WTC11 (cell line): ENCODE measurements around the gene TBX3. TPM values are rescaled to one million over a fixed set of nuclear protein-coding genes. Genes with fewer than 3 reads are reported as not detected.

Source experiments
- ATAC-seq: fragments of 200-7000 bp; cut with Tn5 transposase; 2 replicates; pipeline ENCODE4 v1.10.0; 2021; ENCODE audit warnings: mild to moderate bottlenecking, moderate library complexity
- CTCF ChIA-PET: fragments of 300-600 bp; sonication (Branson Sonifier 250); formaldehyde crosslinking; loops from one replicate; lab custom pipeline; 2021; ENCODE audit warnings: antibody characterized with exemption; lab: Charles Lee
- POLR2A ChIA-PET: fragments of 350-600 bp; sonication (Branson Sonifier 250); formaldehyde crosslinking; loops from one replicate; lab custom pipeline; 2021; ENCODE audit warnings: antibody characterized with exemption; lab: Charles Lee
- DNase-seq: peaks from one replicate; pipeline ENCODE4 v3.0.0; 2021; ENCODE audit warnings: low spot score
- H3K27ac Mint-ChIP-seq: 2 replicates; pipeline ENCODE4 v1.8.0; 2021; ENCODE audit warnings: mixed read lengths
- H3K27me3 Mint-ChIP-seq: 2 replicates; pipeline ENCODE4 v1.8.0; 2021; ENCODE audit warnings: low read depth, mild to moderate bottlenecking, moderate library complexity, mixed read lengths
- H3K36me3 Mint-ChIP-seq: 2 replicates; pipeline ENCODE4 v1.8.0; 2021; ENCODE audit warnings: mixed read lengths
- H3K4me1 Mint-ChIP-seq: 2 replicates; pipeline ENCODE4 v1.8.0; 2022; ENCODE audit warnings: mixed read lengths
- H3K4me3 Mint-ChIP-seq: 2 replicates; pipeline ENCODE4 v1.8.0; 2021; ENCODE audit warnings: mild to moderate bottlenecking, moderate library complexity, mixed read lengths
- H3K9me3 Mint-ChIP-seq: 2 replicates; pipeline ENCODE4 v1.8.0; 2021; ENCODE audit warnings: mixed read lengths
- ELF4 ChIP-seq: sonication (generic); formaldehyde crosslinking; IDR thresholded peaks from 2 replicates; pipeline ENCODE4 v1.8.1; 2022; ENCODE audit warnings: low read depth, mild to moderate bottlenecking, moderate library complexity, missing genetic modification reagents
- ESRRA ChIP-seq: sonication (generic); formaldehyde crosslinking; IDR thresholded peaks from 2 replicates; pipeline ENCODE4 v1.8.1; 2022; ENCODE audit warnings: mild to moderate bottlenecking, missing genetic modification reagents, borderline replicate concordance
- FOXK1 ChIP-seq: sonication (generic); formaldehyde crosslinking; IDR thresholded peaks from 2 replicates; pipeline ENCODE4 v1.8.0; 2022; ENCODE audit warnings: mild to moderate bottlenecking, moderate library complexity, missing genetic modification reagents
- GABPB1 ChIP-seq: sonication (generic); formaldehyde crosslinking; IDR thresholded peaks from 2 replicates; pipeline ENCODE4 v1.8.1; 2023; ENCODE audit warnings: mild to moderate bottlenecking, missing genetic modification reagents
- GRHL2 ChIP-seq: fragments of 250-450 bp; sonication (Bioruptor Pico); IDR thresholded peaks from 2 replicates; pipeline ENCODE4 v1.8.0; 2022; ENCODE audit warnings: mild to moderate bottlenecking, moderate library complexity; ENCODE audit not compliant: insufficient replicate concordance, severe bottlenecking
- NFE2L1 ChIP-seq: sonication (generic); formaldehyde crosslinking; IDR thresholded peaks from 2 replicates; pipeline ENCODE4 v1.8.1; 2023; ENCODE audit warnings: missing genetic modification reagents
- TEAD1 ChIP-seq: sonication (generic); formaldehyde crosslinking; IDR thresholded peaks from 2 replicates; pipeline ENCODE4 v1.8.0; 2022; ENCODE audit warnings: mild to moderate bottlenecking, missing genetic modification reagents
- ZNF671 ChIP-seq: fragments of 250-450 bp; sonication (Bioruptor Pico); IDR thresholded peaks from 2 replicates; pipeline ENCODE4 v1.8.0; 2021; ENCODE audit warnings: mild to moderate bottlenecking
- total RNA-seq: library from RNA; stranded (reverse); gene quantifications from 3 replicates; pipeline ENCODE4 v1.2.3, GENCODE V29; 2021
- TF ChIP-seq, protein P1 (sequence below): fragments of 250-450 bp; sonication (Bioruptor Pico); IDR thresholded peaks from 2 replicates; pipeline ENCODE4 v1.9.0; 2021; ENCODE audit warnings: mild to moderate bottlenecking
- TF ChIP-seq, protein P2 (sequence below): sonication (generic); formaldehyde crosslinking; IDR thresholded peaks from 2 replicates; pipeline ENCODE4 v1.8.1; 2023; ENCODE audit warnings: mild to moderate bottlenecking, moderate library complexity, missing genetic modification reagents
- TF ChIP-seq, protein P3 (sequence below): sonication (generic); formaldehyde crosslinking; IDR thresholded peaks from 2 replicates; pipeline ENCODE4 v1.8.1; 2023; ENCODE audit warnings: mild to moderate bottlenecking, missing genetic modification reagents
- TF ChIP-seq, protein P4 (sequence below): sonication (generic); formaldehyde crosslinking; IDR thresholded peaks from 2 replicates; pipeline ENCODE4 v1.8.0; 2022; ENCODE audit warnings: mild to moderate bottlenecking, missing genetic modification reagents
- TF ChIP-seq, protein P5 (sequence below): sonication (generic); formaldehyde crosslinking; IDR thresholded peaks from 2 replicates; pipeline ENCODE4 v1.8.1; 2023; ENCODE audit warnings: mild to moderate bottlenecking, missing genetic modification reagents
- TF ChIP-seq, protein P6 (sequence below): sonication (generic); formaldehyde crosslinking; IDR thresholded peaks from 2 replicates; pipeline ENCODE4 v1.8.1; 2022; ENCODE audit warnings: mild to moderate bottlenecking, missing genetic modification reagents, moderate library complexity, borderline replicate concordance
- TF ChIP-seq, protein P7 (sequence below): sonication (generic); formaldehyde crosslinking; IDR thresholded peaks from 2 replicates; pipeline ENCODE4 v1.8.1; 2022; ENCODE audit warnings: mild to moderate bottlenecking, moderate library complexity, missing genetic modification reagents
- TF ChIP-seq, protein P8 (sequence below): sonication (generic); formaldehyde crosslinking; IDR thresholded peaks from 2 replicates; pipeline ENCODE4 v1.8.0; 2023; ENCODE audit warnings: mild to moderate bottlenecking, missing genetic modification reagents

Gene TBX3
- total RNA-seq, 1 experiment from 2014 or later = 2.2 TPM

DNA sequence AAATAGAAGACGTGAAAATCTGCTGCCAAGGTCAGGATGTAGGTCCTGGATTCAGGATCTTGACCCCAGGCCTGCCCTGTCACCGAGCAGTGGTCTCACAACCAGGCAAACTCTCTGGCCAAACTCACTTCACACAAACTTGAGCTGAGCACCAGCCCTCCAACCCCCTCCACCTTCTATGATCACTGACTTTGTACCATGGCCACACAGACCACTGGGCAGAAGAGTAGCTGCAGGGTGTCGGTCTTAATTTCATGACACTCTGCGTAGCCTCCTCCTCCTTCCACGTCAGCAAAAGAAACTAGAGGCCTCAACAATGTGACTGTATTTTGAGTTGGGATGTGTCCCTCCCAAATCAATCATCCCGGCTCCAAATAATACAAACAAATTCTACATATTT lies 7.2 kb upstream of the TBX3 start:
- DNase-seq = no peak
- Mint-ChIP-seq H3K4me3 (no peak overlapping the region), H3K36me3 (no peaks in the 10 kb centered on the region), H3K27ac (no peak overlapping the region), H3K4me1 (peaks cover 68% of the 10 kb centered on the region), H3K27me3 (peaks cover 100% of the 10 kb centered on the region), H3K9me3 (no peaks in the 10 kb centered on the region)
- no peak for ATAC-seq
- TF ChIP-seq, protein P1, sequence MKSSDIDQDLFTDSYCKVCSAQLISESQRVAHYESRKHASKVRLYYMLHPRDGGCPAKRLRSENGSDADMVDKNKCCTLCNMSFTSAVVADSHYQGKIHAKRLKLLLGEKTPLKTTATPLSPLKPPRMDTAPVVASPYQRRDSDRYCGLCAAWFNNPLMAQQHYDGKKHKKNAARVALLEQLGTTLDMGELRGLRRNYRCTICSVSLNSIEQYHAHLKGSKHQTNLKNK (CRISPR knock-in tag) = no peak
- TF ChIP-seq NFE2L1 (CRISPR knock-in tag) (no peak), GRHL2 (no peak), ESRRA (CRISPR knock-in tag) (no peak), TEAD1 (no peak), ZNF671 (no peak), GABPB1 (CRISPR knock-in tag) (no peak), FOXK1 (CRISPR knock-in tag) (no peak), ELF4 (no peak)
- TF ChIP-seq, protein P2, sequence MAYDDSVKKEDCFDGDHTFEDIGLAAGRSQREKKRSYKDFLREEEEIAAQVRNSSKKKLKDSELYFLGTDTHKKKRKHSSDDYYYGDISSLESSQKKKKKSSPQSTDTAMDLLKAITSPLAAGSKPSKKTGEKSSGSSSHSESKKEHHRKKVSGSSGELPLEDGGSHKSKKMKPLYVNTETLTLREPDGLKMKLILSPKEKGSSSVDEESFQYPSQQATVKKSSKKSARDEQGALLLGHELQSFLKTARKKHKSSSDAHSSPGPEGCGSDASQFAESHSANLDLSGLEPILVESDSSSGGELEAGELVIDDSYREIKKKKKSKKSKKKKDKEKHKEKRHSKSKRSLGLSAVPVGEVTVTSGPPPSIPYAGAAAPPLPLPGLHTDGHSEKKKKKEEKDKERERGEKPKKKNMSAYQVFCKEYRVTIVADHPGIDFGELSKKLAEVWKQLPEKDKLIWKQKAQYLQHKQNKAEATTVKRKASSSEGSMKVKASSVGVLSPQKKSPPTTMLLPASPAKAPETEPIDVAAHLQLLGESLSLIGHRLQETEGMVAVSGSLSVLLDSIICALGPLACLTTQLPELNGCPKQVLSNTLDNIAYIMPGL (CRISPR knock-in tag) = no peak
- TF ChIP-seq, protein P3, sequence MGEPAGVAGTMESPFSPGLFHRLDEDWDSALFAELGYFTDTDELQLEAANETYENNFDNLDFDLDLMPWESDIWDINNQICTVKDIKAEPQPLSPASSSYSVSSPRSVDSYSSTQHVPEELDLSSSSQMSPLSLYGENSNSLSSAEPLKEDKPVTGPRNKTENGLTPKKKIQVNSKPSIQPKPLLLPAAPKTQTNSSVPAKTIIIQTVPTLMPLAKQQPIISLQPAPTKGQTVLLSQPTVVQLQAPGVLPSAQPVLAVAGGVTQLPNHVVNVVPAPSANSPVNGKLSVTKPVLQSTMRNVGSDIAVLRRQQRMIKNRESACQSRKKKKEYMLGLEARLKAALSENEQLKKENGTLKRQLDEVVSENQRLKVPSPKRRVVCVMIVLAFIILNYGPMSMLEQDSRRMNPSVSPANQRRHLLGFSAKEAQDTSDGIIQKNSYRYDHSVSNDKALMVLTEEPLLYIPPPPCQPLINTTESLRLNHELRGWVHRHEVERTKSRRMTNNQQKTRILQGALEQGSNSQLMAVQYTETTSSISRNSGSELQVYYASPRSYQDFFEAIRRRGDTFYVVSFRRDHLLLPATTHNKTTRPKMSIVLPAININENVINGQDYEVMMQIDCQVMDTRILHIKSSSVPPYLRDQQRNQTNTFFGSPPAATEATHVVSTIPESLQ (CRISPR knock-in tag) = no peak
- TF ChIP-seq, protein P4, sequence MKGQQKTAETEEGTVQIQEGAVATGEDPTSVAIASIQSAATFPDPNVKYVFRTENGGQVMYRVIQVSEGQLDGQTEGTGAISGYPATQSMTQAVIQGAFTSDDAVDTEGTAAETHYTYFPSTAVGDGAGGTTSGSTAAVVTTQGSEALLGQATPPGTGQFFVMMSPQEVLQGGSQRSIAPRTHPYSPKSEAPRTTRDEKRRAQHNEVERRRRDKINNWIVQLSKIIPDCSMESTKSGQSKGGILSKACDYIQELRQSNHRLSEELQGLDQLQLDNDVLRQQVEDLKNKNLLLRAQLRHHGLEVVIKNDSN = no peak
- TF ChIP-seq, protein P5, sequence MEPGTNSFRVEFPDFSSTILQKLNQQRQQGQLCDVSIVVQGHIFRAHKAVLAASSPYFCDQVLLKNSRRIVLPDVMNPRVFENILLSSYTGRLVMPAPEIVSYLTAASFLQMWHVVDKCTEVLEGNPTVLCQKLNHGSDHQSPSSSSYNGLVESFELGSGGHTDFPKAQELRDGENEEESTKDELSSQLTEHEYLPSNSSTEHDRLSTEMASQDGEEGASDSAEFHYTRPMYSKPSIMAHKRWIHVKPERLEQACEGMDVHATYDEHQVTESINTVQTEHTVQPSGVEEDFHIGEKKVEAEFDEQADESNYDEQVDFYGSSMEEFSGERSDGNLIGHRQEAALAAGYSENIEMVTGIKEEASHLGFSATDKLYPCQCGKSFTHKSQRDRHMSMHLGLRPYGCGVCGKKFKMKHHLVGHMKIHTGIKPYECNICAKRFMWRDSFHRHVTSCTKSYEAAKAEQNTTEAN (CRISPR knock-in tag) = no peak
- TF ChIP-seq, protein P6, sequence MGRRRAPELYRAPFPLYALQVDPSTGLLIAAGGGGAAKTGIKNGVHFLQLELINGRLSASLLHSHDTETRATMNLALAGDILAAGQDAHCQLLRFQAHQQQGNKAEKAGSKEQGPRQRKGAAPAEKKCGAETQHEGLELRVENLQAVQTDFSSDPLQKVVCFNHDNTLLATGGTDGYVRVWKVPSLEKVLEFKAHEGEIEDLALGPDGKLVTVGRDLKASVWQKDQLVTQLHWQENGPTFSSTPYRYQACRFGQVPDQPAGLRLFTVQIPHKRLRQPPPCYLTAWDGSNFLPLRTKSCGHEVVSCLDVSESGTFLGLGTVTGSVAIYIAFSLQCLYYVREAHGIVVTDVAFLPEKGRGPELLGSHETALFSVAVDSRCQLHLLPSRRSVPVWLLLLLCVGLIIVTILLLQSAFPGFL = no peak
- TF ChIP-seq, protein P7, sequence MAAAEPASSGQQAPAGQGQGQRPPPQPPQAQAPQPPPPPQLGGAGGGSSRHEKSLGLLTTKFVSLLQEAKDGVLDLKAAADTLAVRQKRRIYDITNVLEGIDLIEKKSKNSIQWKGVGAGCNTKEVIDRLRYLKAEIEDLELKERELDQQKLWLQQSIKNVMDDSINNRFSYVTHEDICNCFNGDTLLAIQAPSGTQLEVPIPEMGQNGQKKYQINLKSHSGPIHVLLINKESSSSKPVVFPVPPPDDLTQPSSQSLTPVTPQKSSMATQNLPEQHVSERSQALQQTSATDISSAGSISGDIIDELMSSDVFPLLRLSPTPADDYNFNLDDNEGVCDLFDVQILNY (CRISPR knock-in tag) = no peak
- TF ChIP-seq, protein P8, sequence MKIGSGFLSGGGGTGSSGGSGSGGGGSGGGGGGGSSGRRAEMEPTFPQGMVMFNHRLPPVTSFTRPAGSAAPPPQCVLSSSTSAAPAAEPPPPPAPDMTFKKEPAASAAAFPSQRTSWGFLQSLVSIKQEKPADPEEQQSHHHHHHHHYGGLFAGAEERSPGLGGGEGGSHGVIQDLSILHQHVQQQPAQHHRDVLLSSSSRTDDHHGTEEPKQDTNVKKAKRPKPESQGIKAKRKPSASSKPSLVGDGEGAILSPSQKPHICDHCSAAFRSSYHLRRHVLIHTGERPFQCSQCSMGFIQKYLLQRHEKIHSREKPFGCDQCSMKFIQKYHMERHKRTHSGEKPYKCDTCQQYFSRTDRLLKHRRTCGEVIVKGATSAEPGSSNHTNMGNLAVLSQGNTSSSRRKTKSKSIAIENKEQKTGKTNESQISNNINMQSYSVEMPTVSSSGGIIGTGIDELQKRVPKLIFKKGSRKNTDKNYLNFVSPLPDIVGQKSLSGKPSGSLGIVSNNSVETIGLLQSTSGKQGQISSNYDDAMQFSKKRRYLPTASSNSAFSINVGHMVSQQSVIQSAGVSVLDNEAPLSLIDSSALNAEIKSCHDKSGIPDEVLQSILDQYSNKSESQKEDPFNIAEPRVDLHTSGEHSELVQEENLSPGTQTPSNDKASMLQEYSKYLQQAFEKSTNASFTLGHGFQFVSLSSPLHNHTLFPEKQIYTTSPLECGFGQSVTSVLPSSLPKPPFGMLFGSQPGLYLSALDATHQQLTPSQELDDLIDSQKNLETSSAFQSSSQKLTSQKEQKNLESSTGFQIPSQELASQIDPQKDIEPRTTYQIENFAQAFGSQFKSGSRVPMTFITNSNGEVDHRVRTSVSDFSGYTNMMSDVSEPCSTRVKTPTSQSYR = no peak
- ChIA-PET POLR2A (no interaction called here), CTCF (no interaction called here)
